Measurements from ENCODE around the gene BDP1.
"Not testable (repeated sequence)": the region's sequence is repeated elsewhere in the genome, so short reads cannot be mapped to it uniquely, and the experiment has no call there.

BDP1 gene, protein sequence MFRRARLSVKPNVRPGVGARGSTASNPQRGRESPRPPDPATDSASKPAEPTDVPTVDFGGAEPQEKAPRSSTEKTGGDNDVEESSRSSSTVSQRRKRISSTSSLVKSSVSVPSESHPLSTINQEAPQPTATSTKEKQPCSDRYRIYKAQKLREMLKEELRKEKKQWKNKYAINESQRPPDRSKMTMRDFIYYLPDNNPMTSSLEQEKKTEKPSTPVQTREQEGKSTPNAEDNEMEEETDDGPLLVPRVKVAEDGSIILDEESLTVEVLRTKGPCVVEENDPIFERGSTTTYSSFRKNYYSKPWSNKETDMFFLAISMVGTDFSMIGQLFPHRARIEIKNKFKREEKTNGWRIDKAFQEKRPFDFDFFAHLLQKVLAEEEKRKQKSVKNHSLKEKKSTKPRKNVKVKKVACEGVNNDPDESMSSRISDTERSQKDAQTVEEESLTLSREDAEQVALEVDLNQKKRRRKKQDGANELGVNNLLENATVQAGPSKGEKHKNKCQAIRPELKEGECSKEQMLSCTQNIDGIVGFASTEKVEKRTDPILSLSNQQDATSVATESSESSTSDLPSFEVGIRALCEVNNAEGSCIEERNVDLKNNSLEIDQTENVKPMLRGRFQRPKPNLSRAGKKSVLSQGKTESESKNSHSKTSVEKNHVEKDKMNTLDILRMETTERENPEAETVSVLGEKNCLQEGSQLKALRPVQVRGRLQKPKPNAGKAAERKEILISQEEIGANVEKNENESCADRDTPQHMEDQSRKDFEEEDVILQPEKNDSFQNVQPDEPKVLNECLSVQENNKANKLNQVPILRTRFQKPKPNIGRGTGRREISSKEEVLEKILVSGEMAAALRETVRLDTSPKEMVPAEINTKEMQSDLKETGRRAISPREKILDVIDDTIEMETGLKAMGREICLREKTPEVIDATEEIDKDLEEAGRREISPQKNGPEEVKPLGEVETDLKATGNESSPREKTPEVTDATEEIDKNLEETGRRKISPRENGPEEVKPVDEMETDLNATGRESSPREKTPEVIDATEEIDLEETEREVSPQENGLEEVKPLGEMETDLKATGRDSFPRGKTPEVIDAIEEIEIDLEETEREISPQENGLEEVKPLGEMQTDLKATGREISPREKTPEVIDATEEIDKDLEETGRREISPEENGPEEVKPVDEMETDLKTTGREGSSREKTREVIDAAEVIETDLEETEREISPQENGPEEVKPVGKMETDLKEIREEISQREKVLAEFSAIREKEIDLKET (N-terminal part only)

GRCh38 chr5:71455427-71456361 lies at the start of gene BDP1:
Gene BDP1, plus strand, starts transcription at chr5:71455651. Its CDS starts 227 bp downstream, at chr5:71455878.
- Mint-ChIP-seq H3K9me3 (ENCODE audit: low read depth) (no peaks in the 10 kb centered on the region), H3K27ac (peak within 1 kb of the TSS; percentile 99), H3K36me3 (peaks cover 6% of the 10 kb centered on the region), H3K27me3 (peaks cover 5% of the 10 kb centered on the region), H3K4me3 (peak within 1 kb of the TSS; percentile 98), H3K4me1 (ENCODE audit: low read depth) (peaks cover 25% of the 10 kb centered on the region)

DNA sequence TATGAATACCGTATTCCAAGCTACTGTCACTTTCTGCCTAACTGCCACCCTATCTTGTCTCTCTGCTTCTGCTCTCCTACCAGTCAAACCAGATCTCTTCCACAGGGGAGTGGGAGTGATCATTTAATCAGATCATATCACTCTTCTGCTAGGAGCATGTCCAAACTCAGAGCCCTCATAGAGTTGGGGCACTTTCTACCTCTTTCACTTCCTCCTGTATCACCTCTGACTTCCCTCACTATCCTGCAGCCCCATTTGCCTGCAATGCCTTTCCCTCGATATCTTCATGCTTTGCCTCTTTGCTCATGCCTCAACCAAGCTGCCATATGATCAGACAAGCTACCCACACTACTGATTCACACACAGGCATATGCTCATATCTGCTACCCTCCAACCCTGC lies 45.4 kb upstream of the BDP1 start:
- H3K9me3 Mint-ChIP-seq (ENCODE audit: low read depth); H3K27ac Mint-ChIP-seq; H3K4me3 Mint-ChIP-seq; H3K36me3 Mint-ChIP-seq; H3K4me1 Mint-ChIP-seq (ENCODE audit: low read depth): not testable (repeated sequence)
- H3K27me3 Mint-ChIP-seq: peaks cover 18% of the 10 kb centered on the region

- peaks cover 22% of the 10 kb centered on the region for H3K27me3 Mint-ChIP-seq
- not testable (repeated sequence) for H3K4me1 Mint-ChIP-seq (ENCODE audit: low read depth); H3K9me3 Mint-ChIP-seq (ENCODE audit: low read depth); H3K4me3 Mint-ChIP-seq; H3K27ac Mint-ChIP-seq; H3K36me3 Mint-ChIP-seq
Observed at GRCh38 chr5:71415626-71416025, 39.8 kb upstream of the BDP1 start.

GRCh38 chr5:71418026-71418425 lies 37.4 kb upstream of the BDP1 start:
- H3K36me3 Mint-ChIP-seq; H3K27ac Mint-ChIP-seq; H3K9me3 Mint-ChIP-seq (ENCODE audit: low read depth); H3K4me3 Mint-ChIP-seq; H3K4me1 Mint-ChIP-seq (ENCODE audit: low read depth): not testable (repeated sequence)
- peaks cover 21% of the 10 kb centered on the region for H3K27me3 Mint-ChIP-seq

GRCh38 chr5:71421278-71421677 lies 34.2 kb upstream of the BDP1 start:
- H3K4me3 Mint-ChIP-seq; H3K4me1 Mint-ChIP-seq (ENCODE audit: low read depth); H3K27ac Mint-ChIP-seq; H3K36me3 Mint-ChIP-seq; H3K9me3 Mint-ChIP-seq (ENCODE audit: low read depth): not testable (repeated sequence)
- peaks cover 11% of the 10 kb centered on the region for H3K27me3 Mint-ChIP-seq

- H3K4me3 Mint-ChIP-seq: not testable (repeated sequence)
Observed at GRCh38 chr5:71423896-71424295, 31.6 kb upstream of the BDP1 start.

DNA sequence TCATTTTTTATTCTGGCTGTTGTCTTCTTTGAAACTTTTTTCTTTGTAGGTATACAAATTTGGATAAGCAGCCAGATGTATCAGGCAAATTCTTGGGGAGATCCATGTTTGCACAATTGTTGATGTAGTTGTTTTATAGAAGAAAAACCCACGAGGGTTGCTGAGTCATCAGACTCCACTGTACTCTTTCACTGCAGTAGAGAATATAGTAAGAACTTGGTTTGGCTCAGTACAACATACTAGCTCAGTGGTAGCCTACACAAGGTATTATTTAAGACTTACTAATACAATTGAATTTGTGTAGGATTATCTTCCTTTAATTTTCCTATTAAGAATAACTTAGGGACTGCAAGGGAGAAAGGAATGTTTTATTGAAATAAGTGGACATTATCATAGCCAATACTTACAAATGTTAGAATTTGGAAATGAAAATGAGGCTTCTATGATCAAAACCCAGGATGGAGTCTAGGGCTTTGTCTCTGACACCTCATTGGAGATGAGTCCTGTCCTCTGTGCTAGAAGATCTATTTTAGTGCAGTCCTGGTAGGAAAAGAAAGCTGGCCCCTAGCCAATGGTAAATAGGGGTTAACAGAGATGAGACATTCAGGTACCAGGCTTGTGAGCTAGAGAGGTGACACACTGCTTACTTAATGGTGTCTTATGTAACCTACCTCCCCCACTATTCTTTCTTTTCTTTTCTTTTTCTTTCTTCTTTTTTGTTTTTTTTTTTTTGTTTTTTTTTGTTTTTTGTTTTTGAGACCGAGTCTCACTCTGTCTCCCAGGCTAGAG lies 28.6 kb upstream of the BDP1 start:
- not testable (repeated sequence) for H3K27ac Mint-ChIP-seq; H3K9me3 Mint-ChIP-seq (ENCODE audit: low read depth); H3K36me3 Mint-ChIP-seq; H3K4me1 Mint-ChIP-seq (ENCODE audit: low read depth); H3K4me3 Mint-ChIP-seq; H3K27me3 Mint-ChIP-seq

More at GRCh38 chr5:71423896-71424295, 31.6 kb upstream of the BDP1 start:
- H3K27ac Mint-ChIP-seq; H3K27me3 Mint-ChIP-seq; H3K4me1 Mint-ChIP-seq (ENCODE audit: low read depth); H3K9me3 Mint-ChIP-seq (ENCODE audit: low read depth); H3K36me3 Mint-ChIP-seq: not testable (repeated sequence)

- H3K9me3 Mint-ChIP-seq (ENCODE audit: low read depth); H3K27ac Mint-ChIP-seq; H3K4me3 Mint-ChIP-seq; H3K4me1 Mint-ChIP-seq (ENCODE audit: low read depth); H3K36me3 Mint-ChIP-seq: not testable (repeated sequence)
- H3K27me3 Mint-ChIP-seq: peaks cover 13% of the 10 kb centered on the region
Observed at GRCh38 chr5:71432410-71432809, 23.0 kb upstream of the BDP1 start.

- H3K27me3 Mint-ChIP-seq: peaks cover 13% of the 10 kb centered on the region
- H3K9me3 Mint-ChIP-seq (ENCODE audit: low read depth); H3K27ac Mint-ChIP-seq; H3K36me3 Mint-ChIP-seq; H3K4me3 Mint-ChIP-seq; H3K4me1 Mint-ChIP-seq (ENCODE audit: low read depth): not testable (repeated sequence)
Observed at GRCh38 chr5:71434825-71435224, 20.6 kb upstream of the BDP1 start.

GRCh38 chr5:71441564-71441963 lies 13.9 kb upstream of the BDP1 start:
- not testable (repeated sequence) for H3K9me3 Mint-ChIP-seq (ENCODE audit: low read depth); H3K36me3 Mint-ChIP-seq; H3K27ac Mint-ChIP-seq; H3K4me3 Mint-ChIP-seq
- Mint-ChIP-seq H3K4me1 (ENCODE audit: low read depth) (peaks cover 12% of the 10 kb centered on the region), H3K27me3 (peaks cover 16% of the 10 kb centered on the region)

GRCh38 chr5:71443891-71444290 lies 11.6 kb upstream of the BDP1 start:
- H3K27me3 Mint-ChIP-seq: peaks cover 15% of the 10 kb centered on the region
- H3K36me3 Mint-ChIP-seq; H3K4me3 Mint-ChIP-seq; H3K9me3 Mint-ChIP-seq (ENCODE audit: low read depth); H3K27ac Mint-ChIP-seq: not testable (repeated sequence)
- H3K4me1 Mint-ChIP-seq (ENCODE audit: low read depth): peaks cover 15% of the 10 kb centered on the region

- H3K27ac Mint-ChIP-seq; H3K9me3 Mint-ChIP-seq (ENCODE audit: low read depth); H3K4me3 Mint-ChIP-seq; H3K36me3 Mint-ChIP-seq: not testable (repeated sequence)
- Mint-ChIP-seq H3K27me3 (peaks cover 15% of the 10 kb centered on the region), H3K4me1 (ENCODE audit: low read depth) (peaks cover 15% of the 10 kb centered on the region)
Observed at GRCh38 chr5:71445015-71445414, 10.4 kb upstream of the BDP1 start.

- not testable (repeated sequence) for H3K9me3 Mint-ChIP-seq (ENCODE audit: low read depth); H3K36me3 Mint-ChIP-seq; H3K27ac Mint-ChIP-seq; H3K4me3 Mint-ChIP-seq
- Mint-ChIP-seq H3K27me3 (peaks cover 14% of the 10 kb centered on the region), H3K4me1 (ENCODE audit: low read depth) (peaks cover 15% of the 10 kb centered on the region)
Observed at GRCh38 chr5:71445523-71446152, 9.8 kb upstream of the BDP1 start.
